ENCODE measurements around the gene IQCM.

Gene IQCM

GRCh38 chr4:149781150-149781549 lies 34.5 kb downstream of the IQCM start:
- no peak for DNase-seq (ENCODE audit: low read depth in 2 of 2)

GRCh38 chr4:149768477-149768876 lies 47.2 kb downstream of the IQCM start:
- DNase-seq (ENCODE audit: low read depth in 2 of 2) = no peak

DNA sequence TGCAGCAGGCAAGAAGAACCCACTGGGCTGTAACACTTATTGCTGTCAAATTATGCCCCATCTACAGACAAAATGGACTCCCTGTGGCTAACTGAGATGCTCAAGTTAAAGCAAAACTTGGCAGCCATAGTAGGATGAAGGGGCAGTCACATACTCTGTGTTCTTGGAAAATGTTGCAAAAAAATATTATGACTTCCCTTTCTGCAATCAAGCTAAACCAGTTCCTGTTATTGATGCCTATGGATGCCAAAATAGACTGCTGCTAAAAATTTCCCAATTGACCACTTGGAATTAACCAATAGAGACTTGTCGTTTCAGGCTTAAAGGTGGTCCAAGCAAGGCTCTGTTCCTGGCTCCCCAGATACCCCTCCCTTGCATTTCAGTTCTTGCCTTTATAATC lies 49.5 kb downstream of the IQCM start:
- no peak for DNase-seq (ENCODE audit: low read depth in 2 of 2)

- no peak for DNase-seq (ENCODE audit: low read depth in 2 of 2)
Measured at GRCh38 chr4:149765630-149766029, 50.0 kb downstream of the IQCM start.

- no peak for DNase-seq (ENCODE audit: low read depth in 2 of 2)
Measured at GRCh38 chr4:149755969-149756368, 59.7 kb downstream of the IQCM start.

DNA sequence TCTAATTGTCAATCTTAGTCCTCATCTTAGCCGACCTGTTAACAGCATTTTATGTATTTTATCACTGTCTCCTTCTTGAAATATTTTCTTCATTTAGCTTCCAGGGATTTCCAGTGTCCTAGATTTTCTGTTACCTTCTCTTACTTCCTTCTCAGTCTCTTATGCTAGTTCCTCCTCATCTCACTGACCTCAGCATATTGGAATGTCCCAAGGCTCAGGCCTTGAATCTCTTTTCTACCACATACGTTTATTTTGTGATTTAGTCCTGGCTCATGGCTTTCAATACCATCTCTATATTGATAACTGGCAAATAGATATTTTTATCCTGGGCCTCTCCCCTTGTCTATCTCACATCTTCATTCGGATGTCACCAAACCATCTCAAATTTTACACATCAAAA lies 61.1 kb downstream of the IQCM start:
- no peak for DNase-seq (ENCODE audit: low read depth in 2 of 2)

DNA sequence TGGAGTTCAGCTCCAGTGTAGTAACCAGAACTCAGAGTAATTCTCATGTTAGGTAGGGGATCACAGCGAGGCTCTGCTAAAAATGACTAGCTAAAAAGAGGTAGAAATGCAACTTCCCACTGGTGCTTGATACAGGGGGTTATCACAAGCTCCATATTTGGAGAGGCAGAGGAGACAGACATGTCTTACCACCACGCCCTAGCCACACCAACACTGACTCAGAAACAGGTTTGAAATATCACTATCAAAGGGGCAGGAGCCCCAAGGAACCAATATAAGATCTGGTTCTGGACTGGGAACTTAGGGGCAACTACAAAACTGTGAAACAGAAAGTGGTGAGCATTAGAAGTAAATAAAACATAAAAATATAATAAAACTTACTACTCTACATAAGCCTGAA lies 62.9 kb downstream of the IQCM start:
- DNase-seq (ENCODE audit: low read depth in 2 of 2) = no peak

GRCh38 chr4:149751174-149751573 lies 64.5 kb downstream of the IQCM start:
- no peak for DNase-seq (ENCODE audit: low read depth in 2 of 2)

- no peak for DNase-seq (ENCODE audit: low read depth in 2 of 2)
Measured at GRCh38 chr4:149749784-149750183, 65.9 kb downstream of the IQCM start.

- DNase-seq (ENCODE audit: low read depth in 2 of 2) = no peak
Measured at GRCh38 chr4:149747646-149748045, 68.0 kb downstream of the IQCM start.

DNA sequence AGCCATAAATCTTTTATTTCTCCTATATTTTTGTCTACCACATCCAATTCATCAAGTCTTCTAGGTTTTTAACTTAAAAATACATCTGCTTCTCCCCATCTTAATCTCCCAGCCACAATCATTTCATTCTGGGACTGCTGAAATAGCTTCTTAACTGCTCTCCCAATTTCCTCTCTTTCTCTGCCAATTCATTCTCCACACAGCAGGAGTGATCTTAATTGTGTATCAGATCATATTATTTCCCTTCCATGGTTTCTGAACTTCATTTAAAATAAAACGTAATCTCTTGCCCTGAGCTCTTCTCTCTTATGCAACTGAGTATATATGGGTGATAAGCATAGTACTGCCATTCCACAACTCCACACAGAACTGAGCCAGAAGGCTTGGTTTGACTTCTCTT lies 69.4 kb downstream of the IQCM start:
- no peak for DNase-seq (ENCODE audit: low read depth in 2 of 2)

DNA sequence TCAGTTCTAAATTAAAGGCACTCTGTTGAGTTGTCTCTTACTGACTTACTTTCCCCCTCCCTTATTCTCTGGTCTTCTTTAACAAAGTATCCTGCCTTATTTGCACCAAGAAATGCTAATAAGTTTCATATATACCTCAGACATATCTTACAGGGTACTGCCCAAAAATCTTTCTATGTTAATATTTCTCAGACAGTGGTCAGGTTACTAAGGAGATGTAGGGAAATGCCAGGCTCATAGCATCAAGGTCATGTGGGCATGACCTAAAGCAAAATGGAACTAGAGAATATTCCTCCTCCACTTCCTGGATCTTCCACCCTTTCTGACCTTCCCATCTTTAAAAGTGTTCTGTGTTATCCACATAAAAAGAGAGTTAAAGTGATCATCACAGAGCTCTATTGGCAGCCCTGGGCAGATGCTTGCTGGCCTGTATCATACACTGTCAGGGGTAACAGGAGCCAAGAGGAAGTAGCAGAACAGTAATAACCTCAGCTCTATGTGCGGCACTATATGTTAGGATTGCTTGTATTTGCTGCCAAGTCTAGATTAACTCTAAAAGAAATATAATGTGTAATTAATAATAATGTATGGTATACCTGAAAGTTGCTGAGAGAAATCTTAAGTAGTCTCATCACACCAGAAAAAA lies 74.3 kb downstream of the IQCM start:
- DNase-seq (ENCODE audit: low read depth in 2 of 2) = no peak

- no peak for DNase-seq (ENCODE audit: low read depth in 2 of 2)
Measured at GRCh38 chr4:149738156-149738555, 77.5 kb downstream of the IQCM start.

GRCh38 chr4:149735796-149736195 lies 79.8 kb downstream of the IQCM start:
- no peak for DNase-seq (ENCODE audit: low read depth in 2 of 2)

DNA sequence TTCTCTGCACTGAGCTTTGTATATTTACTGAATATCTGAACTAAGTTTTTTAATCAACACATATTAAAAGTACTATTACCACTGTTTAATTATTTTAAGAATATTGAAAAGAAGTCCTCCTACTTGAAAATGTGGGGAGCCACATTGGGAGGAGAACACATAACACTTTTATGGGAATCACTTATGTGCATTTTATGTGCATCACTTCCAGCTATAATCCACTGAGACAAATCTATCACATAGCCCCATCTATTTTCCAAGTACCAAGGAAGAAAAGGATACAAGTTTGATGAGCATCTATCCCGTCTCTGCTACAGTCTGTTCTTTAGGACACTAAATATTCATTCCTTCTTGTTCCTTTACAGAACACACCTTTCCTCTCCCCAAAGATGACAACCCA lies 87.2 kb downstream of the IQCM start:
- DNase-seq (ENCODE audit: low read depth in 2 of 2) = no peak

- no peak for DNase-seq (ENCODE audit: low read depth in 2 of 2)
Measured at GRCh38 chr4:149727663-149728062, 88.0 kb downstream of the IQCM start.

GRCh38 chr4:149723065-149723464 lies 92.6 kb downstream of the IQCM start:
- DNase-seq (ENCODE audit: low read depth in 2 of 2) = no peak

- no peak for DNase-seq (ENCODE audit: low read depth in 2 of 2)
Measured at GRCh38 chr4:149719806-149720205, 95.8 kb downstream of the IQCM start.

GRCh38 chr4:149719357-149719756 lies 96.3 kb downstream of the IQCM start:
- no peak for DNase-seq (ENCODE audit: low read depth in 2 of 2)

GRCh38 chr4:149718500-149718899 lies 97.1 kb downstream of the IQCM start:
- no peak for DNase-seq (ENCODE audit: low read depth in 2 of 2)

DNA sequence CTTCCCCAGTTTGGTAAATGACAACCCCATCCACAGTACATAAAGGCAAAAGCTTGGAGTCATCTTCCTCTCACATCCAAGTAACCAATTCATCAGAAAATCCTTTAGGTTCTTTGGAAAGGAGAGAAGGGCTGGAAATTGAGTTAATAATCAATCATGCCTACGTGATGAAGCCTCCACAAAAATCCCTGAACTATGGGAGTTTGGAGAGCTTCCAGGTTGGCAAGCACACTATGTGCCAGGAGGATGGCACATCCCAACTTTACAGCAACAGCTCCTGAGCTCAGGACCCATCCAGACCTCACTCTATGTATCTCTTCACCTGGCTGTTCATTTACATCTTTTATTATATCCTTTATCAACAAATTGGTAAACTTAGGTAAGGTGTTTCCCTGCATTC lies 98.9 kb downstream of the IQCM start:
- DNase-seq (ENCODE audit: low read depth in 2 of 2) = no peak

GRCh38 chr4:149715822-149716585 lies 99.6 kb downstream of the IQCM start:
- no peak for DNase-seq (ENCODE audit: low read depth in 2 of 2)

- no peak for DNase-seq (ENCODE audit: low read depth in 2 of 2)
Measured at GRCh38 chr4:149713031-149713430, 102.6 kb downstream of the IQCM start.
